ENCODE measurements around the gene TNFAIP8.

- no peak for TF ChIP-seq CTCF (conservative IDR thresholded peaks at IDR 0.05)
- TF ChIP-seq EZH2 (IDR thresholded peaks at IDR 0.05; ENCODE audit: low read depth), result no peak
Measured at GRCh38 chr5:119388619-119389190, 32.9 kb downstream of the TNFAIP8 start.
